HG02852 (cell line): ENCODE data around the gene PIGW.

ENCODE experiments used
- ATAC-seq: cut with Tn5 transposase; IDR thresholded peaks from one replicate; pipeline ENCODE4 v1.9.1; 2021; ENCODE audit warnings: mild to moderate bottlenecking, moderate library complexity; ENCODE audit not compliant: unreplicated experiment

The PIGW gene

GRCh38 chr17:36534840-36535668 lies at the start of gene PIGW, which contains the start of gene MYO19:
PIGW (plus strand) TSS chr17:36534987; CDS start chr17:36537102, 2,115 bp downstream.
MYO19 (minus strand) TSS chr17:36534868; CDS start chr17:36532538, 2,330 bp downstream.
- peak; percentile 76 for ATAC-seq

- no peak for ATAC-seq
Measured at GRCh38 chr17:36485027-36485426, 49.8 kb upstream of the PIGW start.

GRCh38 chr17:36485805-36486203 lies 49.0 kb upstream of the PIGW start:
- ATAC-seq: no peak

- ATAC-seq: peak; percentile 90
Measured at GRCh38 chr17:36486204-36487194, 48.3 kb upstream of the PIGW start, which contains the start of gene ZNHIT3. ZNHIT3 (plus strand) TSS chr17:36486681; CDS start chr17:36486700, 19 bp downstream.

GRCh38 chr17:36493956-36494355 lies 40.8 kb upstream of the PIGW start:
- no peak for ATAC-seq

- no peak for ATAC-seq
Measured at GRCh38 chr17:36494674-36495073, 40.1 kb upstream of the PIGW start.

GRCh38 chr17:36495076-36495578 lies 39.7 kb upstream of the PIGW start:
- no peak for ATAC-seq

- ATAC-seq: no peak
Measured at GRCh38 chr17:36496018-36496789, 38.6 kb upstream of the PIGW start.

GRCh38 chr17:36498155-36498554 lies 36.6 kb upstream of the PIGW start:
- no peak for ATAC-seq

GRCh38 chr17:36498560-36499300 lies 36.1 kb upstream of the PIGW start:
- ATAC-seq: no peak

- no peak for ATAC-seq
Measured at GRCh38 chr17:36500745-36501225, 34.0 kb upstream of the PIGW start.

GRCh38 chr17:36501351-36501750 lies 33.4 kb upstream of the PIGW start:
- no peak for ATAC-seq

GRCh38 chr17:36501963-36502362 lies 32.8 kb upstream of the PIGW start:
- no peak for ATAC-seq

- ATAC-seq: no peak
Measured at GRCh38 chr17:36503456-36504155, 31.2 kb upstream of the PIGW start.

- ATAC-seq: no peak
Measured at GRCh38 chr17:36504156-36504545, 30.6 kb upstream of the PIGW start.

GRCh38 chr17:36505171-36505570 lies 29.6 kb upstream of the PIGW start:
- ATAC-seq: no peak

- ATAC-seq: no peak
Measured at GRCh38 chr17:36506249-36506826, 28.4 kb upstream of the PIGW start.

GRCh38 chr17:36506831-36507230 lies 28.0 kb upstream of the PIGW start:
- no peak for ATAC-seq

- ATAC-seq: no peak
Measured at GRCh38 chr17:36507266-36507665, 27.5 kb upstream of the PIGW start.
